ENCODE results near the gene FOXJ1. TPM values are rescaled to one million over a fixed set of nuclear protein-coding genes. Genes with fewer than 3 reads are reported as not detected.

FOXJ1 gene
- total and polyA plus RNA-seq, 3 experiments from 2014 or later = 0.64 to 0.94 (median 0.68) TPM

DNA sequence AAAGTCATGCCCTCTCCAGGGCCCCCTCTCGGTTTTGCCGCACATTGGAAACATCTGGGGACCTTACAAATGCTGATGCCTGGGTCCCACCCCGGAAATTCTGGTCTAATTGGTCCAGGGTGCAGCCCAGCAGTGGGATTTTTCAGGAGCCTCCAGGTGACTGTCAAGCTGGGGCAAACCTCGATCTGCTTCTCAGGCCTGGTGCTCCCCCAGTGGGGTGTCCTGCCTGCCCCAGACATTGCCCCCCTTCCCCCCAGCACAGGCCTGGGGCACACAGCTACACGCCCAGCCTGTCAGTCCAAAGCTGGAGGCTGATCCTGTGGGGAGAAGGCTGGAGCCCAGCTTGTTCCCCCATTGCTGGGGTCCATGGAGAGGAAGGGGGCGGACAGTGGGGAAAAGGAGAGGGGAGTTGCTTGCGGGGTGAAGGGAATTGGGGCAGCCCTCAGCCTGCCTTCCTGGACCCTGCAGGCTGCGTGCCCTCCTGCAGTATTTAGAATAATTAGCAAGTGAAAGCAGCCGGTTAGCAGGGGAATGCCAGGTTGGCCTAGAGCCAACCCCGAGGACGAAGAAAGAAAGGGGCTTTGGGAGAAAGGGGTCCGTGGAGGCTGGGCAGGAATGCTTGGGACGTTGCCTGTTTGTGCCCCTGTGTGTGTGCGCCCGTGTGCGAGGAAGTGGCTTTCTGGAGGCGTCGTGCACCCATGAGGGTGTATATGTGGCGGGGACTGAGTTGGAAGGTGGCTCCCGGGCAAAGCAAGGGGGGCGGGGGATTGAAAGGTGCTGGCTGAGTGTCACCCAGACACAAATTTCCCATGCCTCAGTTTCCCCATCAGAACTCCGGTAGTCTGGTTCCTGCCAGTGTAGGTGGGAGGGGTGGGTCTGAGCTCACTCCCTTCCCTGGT is 5.9 kb downstream of the FOXJ1 start:
- H3K27me3 ChIP-seq (ENCODE audit: insufficient read depth, low read length, poor library complexity, severe bottlenecking) = no peaks in the 10 kb centered on the region
- ChIA-PET POLR2A (no interaction called here), CTCF (interaction anchor here (0.6 to 1.4 kb wide), 2 partner anchors 145 kb away, joined by 3 to 4 read pairs; no protein-coding TSS in a partner anchor)
- no peaks in the 10 kb centered on the region for H3K9me3 ChIP-seq (ENCODE audit: low read length)
- H3K27ac ChIP-seq (ENCODE audit: low read depth, low read length) = no peak overlapping the region
- H3K36me3 Mint-ChIP-seq = no peaks in the 10 kb centered on the region
- peaks cover 13 to 25% (median 14%) of the 10 kb centered on the region in 3 donors for H3K4me1 Mint-ChIP-seq
- no peaks in the 10 kb centered on the region for H3K36me3 ChIP-seq (ENCODE audit: insufficient read depth, low read length)
- peaks cover 0 to 5% of the 10 kb centered on the region in 2 donors for H3K27me3 Mint-ChIP-seq
- no peak overlapping the region for H3K4me3 ChIP-seq (ENCODE audit: low read length)
- H3K4me1 ChIP-seq (ENCODE audit: insufficient read depth, low read length) = peaks cover 8% of the 10 kb centered on the region
- no peak for DNase-seq
- peak overlapping the region in 6 of 7 donors; percentile 53 to 76 (median 65) for H3K4me3 Mint-ChIP-seq
- peak overlapping the region in 7 of 8 donors; percentile 12 to 96 (median 75) for H3K27ac Mint-ChIP-seq
- no peaks in the 10 kb centered on the region for H3K9me3 Mint-ChIP-seq

GRCh38 chr17:76132574-76133338 is 8.3 kb downstream of the FOXJ1 start:
- H3K27me3 ChIP-seq (ENCODE audit: insufficient read depth, low read length, poor library complexity, severe bottlenecking) = no peaks in the 10 kb centered on the region

GRCh38 chr17:76131692-76132573 is 9.1 kb downstream of the FOXJ1 start:
- Mint-ChIP-seq H3K27me3 (peaks cover 0 to 5% of the 10 kb centered on the region in 2 donors), H3K36me3 (no peaks in the 10 kb centered on the region), H3K4me3 (no peak overlapping the region), H3K4me1 (peaks cover 9 to 22% (median 13%) of the 10 kb centered on the region in 3 donors), H3K9me3 (no peaks in the 10 kb centered on the region), H3K27ac (peak overlapping the region in 1 of 8 donors; percentile 19)
- Histone ChIP-seq H3K27ac (ENCODE audit: low read depth, low read length) (no peak overlapping the region), H3K36me3 (ENCODE audit: insufficient read depth, low read length) (no peaks in the 10 kb centered on the region), H3K27me3 (ENCODE audit: insufficient read depth, low read length, poor library complexity, severe bottlenecking) (no peaks in the 10 kb centered on the region), H3K4me3 (ENCODE audit: low read length) (no peak overlapping the region), H3K4me1 (ENCODE audit: insufficient read depth, low read length) (peaks cover 11% of the 10 kb centered on the region), H3K9me3 (ENCODE audit: low read length) (no peaks in the 10 kb centered on the region)
- CTCF ChIA-PET = interaction anchor here (1.2 to 1.8 kb wide), 2 partner anchors 10 to 48 kb away, joined by 3 to 8 read pairs; no protein-coding TSS in a partner anchor
- POLR2A ChIA-PET = interaction anchor here (0.7 kb wide), 1 partner anchor 29 kb away, joined by 3 read pairs; no protein-coding TSS in a partner anchor
- no peak for DNase-seq

More at GRCh38 chr17:76132574-76133338, 8.3 kb downstream of the FOXJ1 start:
- H3K36me3 Mint-ChIP-seq = no peaks in the 10 kb centered on the region
- H3K4me1 ChIP-seq (ENCODE audit: insufficient read depth, low read length) = peaks cover 8% of the 10 kb centered on the region
- no peak overlapping the region for H3K4me3 Mint-ChIP-seq
- DNase-seq = no peak
- no peaks in the 10 kb centered on the region for H3K36me3 ChIP-seq (ENCODE audit: insufficient read depth, low read length)
- H3K9me3 ChIP-seq (ENCODE audit: low read length) = no peaks in the 10 kb centered on the region
- ChIA-PET CTCF (interaction anchor here (1.1 to 2.1 kb wide), 6 partner anchors 10 to 147 kb away, joined by 3 to 8 read pairs (median 4); no protein-coding TSS in a partner anchor), POLR2A (interaction anchor here (0.7 to 0.8 kb wide), 2 partner anchors 13 to 30 kb away, joined by 3 read pairs; no protein-coding TSS in a partner anchor)
- peaks cover 0 to 5% of the 10 kb centered on the region in 2 donors for H3K27me3 Mint-ChIP-seq
- peak overlapping the region in 1 of 8 donors; percentile 82 for H3K27ac Mint-ChIP-seq
- H3K27ac ChIP-seq (ENCODE audit: low read depth, low read length) = no peak overlapping the region
- H3K9me3 Mint-ChIP-seq = no peaks in the 10 kb centered on the region
- H3K4me3 ChIP-seq (ENCODE audit: low read length) = no peak overlapping the region
- peaks cover 9 to 18% (median 13%) of the 10 kb centered on the region in 3 donors for H3K4me1 Mint-ChIP-seq

GRCh38 chr17:76131051-76131691 is 9.9 kb downstream of the FOXJ1 start:
- Mint-ChIP-seq H3K36me3 (no peaks in the 10 kb centered on the region), H3K27me3 (peaks cover 0 to 5% of the 10 kb centered on the region in 2 donors), H3K27ac (no peak overlapping the region), H3K9me3 (no peaks in the 10 kb centered on the region), H3K4me3 (no peak overlapping the region), H3K4me1 (peaks cover 9 to 24% (median 13%) of the 10 kb centered on the region in 3 donors)
- Histone ChIP-seq H3K36me3 (ENCODE audit: insufficient read depth, low read length) (no peaks in the 10 kb centered on the region), H3K27me3 (ENCODE audit: insufficient read depth, low read length, poor library complexity, severe bottlenecking) (no peaks in the 10 kb centered on the region), H3K9me3 (ENCODE audit: low read length) (no peaks in the 10 kb centered on the region), H3K27ac (ENCODE audit: low read depth, low read length) (no peak overlapping the region), H3K4me3 (ENCODE audit: low read length) (no peak overlapping the region), H3K4me1 (ENCODE audit: insufficient read depth, low read length) (peaks cover 16% of the 10 kb centered on the region)
- DNase-seq = no peak
- CTCF ChIA-PET = interaction anchor here (1.2 kb wide), 1 partner anchor 11 kb away, joined by 4 read pairs; no protein-coding TSS in a partner anchor
- POLR2A ChIA-PET = no interaction called here

DNA sequence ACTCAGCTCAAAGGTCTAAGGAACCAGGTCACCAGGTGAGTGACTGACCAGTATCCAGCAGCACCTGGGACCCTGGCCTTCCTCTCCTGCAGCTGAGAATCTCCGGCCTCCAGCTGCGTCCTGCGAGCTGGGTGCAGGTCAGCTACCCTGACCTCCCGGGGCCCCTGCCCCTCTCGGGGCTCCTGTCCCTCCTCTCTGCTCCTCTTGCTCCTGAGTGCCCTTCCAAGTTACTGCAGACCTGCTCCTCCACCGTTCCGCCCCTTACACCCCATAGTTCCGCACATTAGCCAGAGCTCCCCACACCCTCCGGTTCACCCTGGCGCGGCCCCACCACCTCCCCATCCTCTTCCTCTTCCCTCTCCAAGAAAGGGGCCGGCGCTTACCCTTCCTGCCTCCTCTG is 10.6 kb downstream of the FOXJ1 start:
- no peak for DNase-seq
- H3K27ac ChIP-seq (ENCODE audit: low read depth, low read length) = no peak overlapping the region
- no peak overlapping the region for H3K4me3 ChIP-seq (ENCODE audit: low read length)
- no peaks in the 10 kb centered on the region for H3K9me3 ChIP-seq (ENCODE audit: low read length)
- POLR2A ChIA-PET = no interaction called here
- Mint-ChIP-seq H3K4me3 (no peak overlapping the region), H3K4me1 (peaks cover 9 to 22% (median 11%) of the 10 kb centered on the region in 3 donors), H3K27ac (no peak overlapping the region), H3K27me3 (peaks cover 0 to 4% of the 10 kb centered on the region in 2 donors), H3K36me3 (no peaks in the 10 kb centered on the region), H3K9me3 (no peaks in the 10 kb centered on the region)
- peaks cover 13% of the 10 kb centered on the region for H3K4me1 ChIP-seq (ENCODE audit: insufficient read depth, low read length)
- CTCF ChIA-PET = interaction anchor here (0.8 to 16.0 kb wide), 5 partner anchors 9 to 149 kb away, joined by 3 to 227 read pairs (median 4); no protein-coding TSS in a partner anchor
- H3K36me3 ChIP-seq (ENCODE audit: insufficient read depth, low read length) = no peaks in the 10 kb centered on the region
- no peaks in the 10 kb centered on the region for H3K27me3 ChIP-seq (ENCODE audit: insufficient read depth, low read length, poor library complexity, severe bottlenecking)

DNA sequence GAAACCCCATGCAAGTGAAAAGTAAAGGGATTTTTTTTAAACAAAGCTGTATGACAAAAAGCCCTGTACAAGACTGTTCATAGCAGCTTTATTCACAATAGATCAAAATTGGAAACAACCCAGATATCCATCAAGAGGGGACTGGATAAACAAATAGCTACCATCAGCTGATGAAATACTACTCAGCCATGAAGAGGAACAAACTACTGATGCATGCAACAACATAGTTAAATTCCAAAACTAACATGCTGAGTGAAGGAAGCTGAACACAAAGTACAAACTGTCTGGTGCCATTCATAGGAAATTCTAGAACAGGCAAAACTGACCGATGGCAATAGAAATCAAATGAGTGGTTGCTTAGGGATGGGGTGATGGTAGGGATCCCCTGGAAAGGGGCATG is 15.1 kb downstream of the FOXJ1 start:
- Histone ChIP-seq H3K4me1 (ENCODE audit: insufficient read depth, low read length) (peaks cover 8% of the 10 kb centered on the region), H3K4me3 (ENCODE audit: low read length) (no peak overlapping the region), H3K27me3 (ENCODE audit: insufficient read depth, low read length, poor library complexity, severe bottlenecking) (no peaks in the 10 kb centered on the region), H3K36me3 (ENCODE audit: insufficient read depth, low read length) (no peaks in the 10 kb centered on the region), H3K27ac (ENCODE audit: low read depth, low read length) (no peak overlapping the region), H3K9me3 (ENCODE audit: low read length) (no peaks in the 10 kb centered on the region)
- peak overlapping the region in 1 of 8 donors; percentile 1 for H3K27ac Mint-ChIP-seq
- H3K27me3 Mint-ChIP-seq = peaks cover 0 to 2% of the 10 kb centered on the region in 2 donors
- H3K4me1 Mint-ChIP-seq = peaks cover 0 to 19% (median 5%) of the 10 kb centered on the region in 3 donors
- H3K9me3 Mint-ChIP-seq = no peaks in the 10 kb centered on the region
- no peak overlapping the region for H3K4me3 Mint-ChIP-seq
- POLR2A ChIA-PET = no interaction called here
- no peak for DNase-seq
- CTCF ChIA-PET = interaction anchor here (0.8 to 16.0 kb wide), 8 partner anchors 25 to 173 kb away, joined by 3 to 227 read pairs (median 4); no protein-coding TSS in a partner anchor
- no peaks in the 10 kb centered on the region for H3K36me3 Mint-ChIP-seq

DNA sequence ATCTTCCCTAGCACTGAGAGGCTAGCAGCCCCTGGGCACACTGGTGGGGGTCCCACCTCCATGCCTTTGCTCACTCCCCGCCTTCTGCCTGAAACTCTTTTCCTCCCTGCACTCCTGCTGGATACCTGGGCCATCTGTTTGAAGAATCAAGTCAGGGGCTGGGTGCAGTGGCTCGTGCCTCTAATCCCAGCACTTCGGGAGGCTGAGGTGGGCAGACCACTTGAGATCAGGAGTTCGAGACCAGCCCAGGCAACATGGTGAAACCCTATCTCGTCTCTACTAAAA is 15.7 kb downstream of the FOXJ1 start:
- Mint-ChIP-seq H3K9me3 (no peaks in the 10 kb centered on the region), H3K27me3 (no peaks in the 10 kb centered on the region), H3K4me3 (peak overlapping the region in 1 of 7 donors; percentile 18), H3K36me3 (no peaks in the 10 kb centered on the region), H3K4me1 (peaks cover 3 to 19% (median 5%) of the 10 kb centered on the region in 3 donors), H3K27ac (peak overlapping the region in 1 of 8 donors; percentile 41)
- POLR2A ChIA-PET = no interaction called here
- H3K4me1 ChIP-seq (ENCODE audit: insufficient read depth, low read length) = peaks cover 8% of the 10 kb centered on the region
- DNase-seq = no peak
- H3K36me3 ChIP-seq (ENCODE audit: insufficient read depth, low read length) = no peaks in the 10 kb centered on the region
- CTCF ChIA-PET = interaction anchor here (0.6 to 16.0 kb wide), 5 partner anchors 25 to 180 kb away, joined by 3 to 227 read pairs (median 4); no protein-coding TSS in a partner anchor
- no peaks in the 10 kb centered on the region for H3K27me3 ChIP-seq (ENCODE audit: insufficient read depth, low read length, poor library complexity, severe bottlenecking)
- no peak overlapping the region for H3K4me3 ChIP-seq (ENCODE audit: low read length)
- no peak overlapping the region for H3K27ac ChIP-seq (ENCODE audit: low read depth, low read length)
- no peaks in the 10 kb centered on the region for H3K9me3 ChIP-seq (ENCODE audit: low read length)

All from CD8-positive, alpha-beta memory T cell (primary cell).